Stimulated activated naive CD8-positive, alpha-beta T cell treated with anti-CD3 and anti-CD28 coated beads, Interleukin-15, amount 100 ng/mL, for 72 hours (primary cell): ENCODE data around the gene HLA-DMA.

Source experiments
- ATAC-seq: fragments of 150-1000 bp; cut with Tn5 transposase; 2 replicates; pipeline ENCODE4 v1.10.0; 2021; ENCODE audit warnings: mild to moderate bottlenecking, moderate library complexity
- DNase-seq, 2 donors: peaks; one replicate each; pipeline ENCODE4 v3.0.0; 2021 to 2022
- H3K27ac Mint-ChIP-seq, 2 donors: one replicate each; pipeline ENCODE4 v1.8.0; 2022; ENCODE audit warnings: mild to moderate bottlenecking in 2 of 2, mixed read lengths in 2 of 2, moderate library complexity in 2 of 2
- H3K27me3 Mint-ChIP-seq: one replicate; pipeline ENCODE4 v1.8.0; 2022; ENCODE audit warnings: mixed read lengths
- H3K4me1 Mint-ChIP-seq: one replicate; pipeline ENCODE4 v1.8.0; 2022; ENCODE audit warnings: mild to moderate bottlenecking, mixed read lengths
- H3K4me3 Mint-ChIP-seq, 2 donors: one replicate each; pipeline ENCODE4 v1.8.0; 2022; ENCODE audit warnings: mild to moderate bottlenecking in 2 of 2, mixed read lengths in 2 of 2, moderate library complexity in 1 of 2
- H3K9me3 Mint-ChIP-seq, 2 donors: one replicate each; pipeline ENCODE4 v1.8.0; 2022; ENCODE audit warnings: mixed read lengths in 2 of 2

HLA-DMA gene

GRCh38 chr6:32969685-32970412 lies 17.0 kb upstream of the HLA-DMA start:
- peak overlapping the region; percentile 99 to 100 for H3K27ac Mint-ChIP-seq
- H3K27me3 Mint-ChIP-seq: no peaks in the 10 kb centered on the region
- DNase-seq: peak; percentile 85
- no peaks in the 10 kb centered on the region for H3K9me3 Mint-ChIP-seq
- peaks cover 38% of the 10 kb centered on the region for H3K4me1 Mint-ChIP-seq
- H3K4me3 Mint-ChIP-seq: peak overlapping the region; percentile 75 to 82
- ATAC-seq: no peak

DNA sequence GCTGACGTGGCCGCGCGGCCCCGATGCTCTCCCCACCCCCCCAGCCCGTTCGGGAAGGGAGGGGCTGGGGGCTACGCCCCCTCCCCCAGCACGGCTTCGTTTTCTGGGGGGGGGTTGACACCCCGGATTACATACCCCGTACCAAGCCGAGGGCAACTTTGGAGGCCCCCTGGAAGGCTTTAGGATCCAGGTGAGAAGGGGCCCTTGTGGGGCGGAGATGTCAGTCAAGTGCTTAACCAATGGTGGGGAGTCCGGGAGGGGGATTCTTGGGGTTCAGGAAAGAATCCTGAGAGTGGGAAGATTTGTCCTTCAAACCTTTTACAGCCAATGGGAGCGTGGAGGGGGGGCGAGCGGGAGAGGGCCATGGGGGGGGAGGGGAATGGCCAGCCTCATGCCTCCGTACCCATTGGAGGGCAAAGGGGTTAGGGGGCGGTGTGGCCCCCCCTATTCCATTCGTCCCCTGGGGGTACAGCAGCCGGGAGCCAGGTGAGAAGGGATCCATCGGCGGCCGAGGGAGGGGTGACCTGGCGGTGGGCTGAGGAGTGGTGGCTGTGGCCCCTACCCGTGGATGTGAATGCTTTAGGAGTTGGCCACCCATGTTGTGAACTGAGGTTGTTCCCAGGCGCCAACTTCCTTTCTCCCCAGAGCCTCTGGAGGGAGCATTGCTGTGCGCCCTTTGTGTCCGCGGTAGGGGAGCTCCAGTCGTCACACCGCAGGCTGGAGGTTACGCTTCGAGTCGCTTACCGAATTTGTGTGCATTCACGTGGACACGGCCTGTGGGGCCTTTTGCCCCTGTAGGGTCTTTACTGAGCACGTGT lies 16.2 kb upstream of the HLA-DMA start:
- ATAC-seq (peak; percentile 16), DNase-seq (peak; percentile 77 to 82)
- Mint-ChIP-seq H3K27me3 (no peaks in the 10 kb centered on the region), H3K9me3 (no peaks in the 10 kb centered on the region), H3K4me1 (peaks cover 42% of the 10 kb centered on the region), H3K27ac (peak overlapping the region; percentile 99 to 100), H3K4me3 (peak overlapping the region; percentile 75 to 82)

GRCh38 chr6:32968093-32968866 lies 15.4 kb upstream of the HLA-DMA start, which contains the start of gene BRD2:
Gene BRD2, plus strand, starts transcription at chr6:32968594. Its CDS starts 4,305 bp downstream, at chr6:32972899.
- Mint-ChIP-seq H3K27ac (peak within 1 kb of the TSS; percentile 99 to 100), H3K4me1 (peaks cover 43% of the 10 kb centered on the region), H3K4me3 (peak within 1 kb of the TSS; percentile 75 to 82), H3K27me3 (no peaks in the 10 kb centered on the region), H3K9me3 (no peaks in the 10 kb centered on the region)
- DNase-seq (peak; percentile 97 to 98), ATAC-seq (peak; percentile 46)

DNA sequence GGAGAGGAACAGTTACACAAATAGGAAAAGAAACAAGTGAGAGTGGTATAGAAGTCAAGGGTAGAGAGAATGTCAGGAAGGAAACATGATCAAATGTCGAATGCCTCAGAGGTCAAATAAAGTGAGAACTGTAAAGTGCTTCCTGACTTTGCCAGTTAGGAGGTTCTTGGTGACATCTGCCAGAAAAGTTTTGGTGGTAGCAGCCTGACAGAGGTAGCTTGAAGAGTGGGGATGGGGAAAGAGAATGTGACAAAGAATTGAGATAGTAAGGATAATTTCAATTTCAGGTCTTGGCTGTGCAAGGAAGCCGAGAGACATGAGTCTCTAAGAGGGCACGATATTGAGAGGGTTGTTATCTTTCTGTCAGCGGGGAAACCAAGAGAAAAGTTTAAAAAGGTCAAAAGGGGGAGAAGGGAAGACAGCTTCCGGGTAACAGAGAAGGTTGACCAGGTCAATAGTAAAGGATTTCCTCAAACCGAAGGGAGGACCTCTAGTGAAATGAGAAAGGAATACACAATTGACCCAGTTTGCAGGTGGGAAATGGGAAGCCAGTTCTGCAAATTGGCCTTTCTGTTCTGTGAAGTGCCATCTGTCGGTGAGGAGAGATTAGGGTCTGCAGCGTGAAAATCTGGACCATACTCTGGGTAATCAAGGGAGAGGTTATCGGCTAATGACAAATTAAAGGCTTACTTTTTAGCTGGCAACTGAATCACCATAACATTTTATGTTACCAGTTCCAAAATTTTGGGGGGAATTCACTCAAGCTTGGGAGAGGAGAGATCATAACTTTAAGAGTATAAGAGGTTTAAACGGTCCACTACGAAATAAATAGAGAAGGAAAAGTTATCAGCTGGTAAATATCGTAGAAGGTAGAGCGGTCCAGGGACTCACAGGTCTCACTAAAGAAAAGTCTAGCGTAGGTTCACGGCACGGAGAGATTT lies 14.5 kb upstream of the HLA-DMA start:
- Mint-ChIP-seq H3K4me1 (peaks cover 41% of the 10 kb centered on the region), H3K27me3 (no peaks in the 10 kb centered on the region), H3K27ac (peak overlapping the region; percentile 95 to 99), H3K4me3 (peak overlapping the region; percentile 75 to 82), H3K9me3 (no peaks in the 10 kb centered on the region)
- no peak for ATAC-seq
- DNase-seq: peak in 1 of 2 donors; percentile 43

DNA sequence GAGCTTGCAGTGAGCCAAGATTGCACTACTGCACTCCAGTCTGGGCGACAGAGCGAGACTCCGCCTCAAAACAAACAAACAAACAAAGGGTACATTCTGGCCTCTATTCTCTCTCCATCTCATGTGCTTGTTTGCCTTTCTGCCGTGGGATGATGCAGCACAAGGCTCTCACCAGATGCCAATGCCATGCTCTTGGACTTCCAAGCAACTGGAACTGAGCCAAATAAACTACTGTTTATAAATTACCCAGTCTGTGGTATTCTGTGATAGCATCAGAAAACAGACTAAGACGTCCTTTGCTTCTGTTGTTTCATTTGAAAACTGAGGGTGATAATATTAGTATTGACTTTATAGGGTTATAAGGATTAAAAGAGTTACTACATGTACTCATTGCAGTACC lies 11.9 kb upstream of the HLA-DMA start:
- H3K4me1 Mint-ChIP-seq: peaks cover 61% of the 10 kb centered on the region

GRCh38 chr6:32963866-32964265 lies 11.0 kb upstream of the HLA-DMA start:
- Mint-ChIP-seq H3K9me3 (no peaks in the 10 kb centered on the region), H3K27me3 (no peaks in the 10 kb centered on the region), H3K4me1 (peaks cover 61% of the 10 kb centered on the region), H3K4me3 (peak overlapping the region in 1 of 2 donors; percentile 3), H3K27ac (no peak overlapping the region)
- no peak for DNase-seq
- no peak for ATAC-seq

More for the DNA sequence above, 11.9 kb upstream of the HLA-DMA start:
- H3K27me3 Mint-ChIP-seq: no peaks in the 10 kb centered on the region
- H3K27ac Mint-ChIP-seq: no peak overlapping the region
- ATAC-seq (no peak), DNase-seq (no peak)
- H3K9me3 Mint-ChIP-seq: no peaks in the 10 kb centered on the region
- H3K4me3 Mint-ChIP-seq: no peak overlapping the region

GRCh38 chr6:32962213-32962826 lies 9.4 kb upstream of the HLA-DMA start:
- no peak for DNase-seq
- H3K9me3 Mint-ChIP-seq: no peaks in the 10 kb centered on the region
- H3K4me3 Mint-ChIP-seq: no peak overlapping the region
- H3K27me3 Mint-ChIP-seq: no peaks in the 10 kb centered on the region
- ATAC-seq: no peak
- no peak overlapping the region for H3K27ac Mint-ChIP-seq
- peaks cover 67% of the 10 kb centered on the region for H3K4me1 Mint-ChIP-seq

DNA sequence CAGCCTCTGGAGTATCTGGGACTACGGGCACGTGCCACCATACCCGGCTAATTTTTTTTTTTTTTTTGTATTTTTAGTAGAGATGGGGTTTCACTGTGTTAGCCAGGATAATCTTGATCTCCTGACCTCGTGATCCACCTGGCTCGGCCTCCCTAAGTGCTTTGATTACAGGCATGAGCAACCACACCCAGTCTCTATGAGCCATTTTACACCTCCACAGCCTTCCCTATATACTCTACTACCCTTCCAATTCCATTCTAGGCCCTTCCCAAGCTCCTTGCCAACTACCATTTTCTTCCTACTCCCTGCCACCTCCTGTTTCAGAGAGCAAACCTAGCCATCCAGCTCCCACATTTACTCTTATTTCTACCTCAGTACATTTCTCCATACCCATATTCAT lies 7.7 kb upstream of the HLA-DMA start:
- Mint-ChIP-seq H3K9me3 (no peaks in the 10 kb centered on the region), H3K4me3 (no peak overlapping the region), H3K27me3 (no peaks in the 10 kb centered on the region), H3K27ac (no peak overlapping the region), H3K4me1 (peaks cover 65% of the 10 kb centered on the region)
- DNase-seq (no peak), ATAC-seq (no peak)

GRCh38 chr6:32956176-32956575 lies 3.3 kb upstream of the HLA-DMA start:
- H3K4me3 Mint-ChIP-seq: no peak overlapping the region
- no peak for DNase-seq
- ATAC-seq: no peak
- H3K27ac Mint-ChIP-seq: no peak overlapping the region
- no peaks in the 10 kb centered on the region for H3K27me3 Mint-ChIP-seq
- no peaks in the 10 kb centered on the region for H3K9me3 Mint-ChIP-seq
- H3K4me1 Mint-ChIP-seq: peaks cover 64% of the 10 kb centered on the region

GRCh38 chr6:32954986-32955802 lies 2.3 kb upstream of the HLA-DMA start:
- peaks cover 60% of the 10 kb centered on the region for H3K4me1 Mint-ChIP-seq
- no peaks in the 10 kb centered on the region for H3K9me3 Mint-ChIP-seq
- no peaks in the 10 kb centered on the region for H3K27me3 Mint-ChIP-seq
- ATAC-seq: peak; percentile 24
- peak overlapping the region in 1 of 2 donors; percentile 54 for H3K27ac Mint-ChIP-seq
- H3K4me3 Mint-ChIP-seq: peak overlapping the region; percentile 5 to 56
- peak in 1 of 2 donors; percentile 38 for DNase-seq

GRCh38 chr6:32954267-32954666 lies 1.4 kb upstream of the HLA-DMA start:
- H3K27me3 Mint-ChIP-seq: no peaks in the 10 kb centered on the region
- ATAC-seq (no peak), DNase-seq (no peak)
- no peak overlapping the region for H3K27ac Mint-ChIP-seq
- H3K4me1 Mint-ChIP-seq: peaks cover 70% of the 10 kb centered on the region
- no peaks in the 10 kb centered on the region for H3K9me3 Mint-ChIP-seq
- peak overlapping the region in 1 of 2 donors; percentile 23 for H3K4me3 Mint-ChIP-seq

GRCh38 chr6:32953775-32954174 lies 878 bp upstream of the HLA-DMA start:
- no peaks in the 10 kb centered on the region for H3K9me3 Mint-ChIP-seq
- DNase-seq: no peak
- no peak overlapping the region for H3K27ac Mint-ChIP-seq
- peak overlapping the region in 1 of 2 donors; percentile 23 for H3K4me3 Mint-ChIP-seq
- H3K27me3 Mint-ChIP-seq: no peaks in the 10 kb centered on the region
- no peak for ATAC-seq
- H3K4me1 Mint-ChIP-seq: peaks cover 74% of the 10 kb centered on the region

DNA sequence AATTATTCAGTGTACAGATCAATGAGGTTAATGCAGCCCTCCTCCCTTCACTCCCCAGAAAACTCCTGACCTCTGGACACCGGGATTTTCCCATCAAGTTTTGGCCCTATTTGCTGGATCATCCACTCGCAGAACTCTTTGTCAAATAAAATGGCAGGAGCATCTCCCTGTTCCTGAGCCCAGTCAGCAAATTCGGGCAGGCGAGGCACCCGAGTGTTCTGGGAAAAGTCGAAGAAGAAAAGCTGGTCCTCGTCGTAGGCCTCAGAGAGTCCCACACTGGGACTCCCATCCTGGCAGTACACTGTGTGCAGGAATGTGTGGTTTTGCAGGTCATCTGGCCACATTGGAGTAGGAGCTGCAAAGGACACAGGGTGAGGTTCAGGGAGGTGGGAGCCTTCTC lies 2.4 kb downstream of the HLA-DMA start:
- no peaks in the 10 kb centered on the region for H3K27me3 Mint-ChIP-seq
- DNase-seq: no peak
- no peak overlapping the region for H3K4me3 Mint-ChIP-seq
- ATAC-seq: no peak
- no peaks in the 10 kb centered on the region for H3K9me3 Mint-ChIP-seq
- no peak overlapping the region for H3K27ac Mint-ChIP-seq
- H3K4me1 Mint-ChIP-seq: peaks cover 86% of the 10 kb centered on the region
